Measurements from ENCODE around the gene MTG1.
"Not testable (repeated sequence)": the region's sequence is repeated elsewhere in the genome, so short reads cannot be mapped to it uniquely, and the experiment has no call there.

The MTG1 gene

DNA sequence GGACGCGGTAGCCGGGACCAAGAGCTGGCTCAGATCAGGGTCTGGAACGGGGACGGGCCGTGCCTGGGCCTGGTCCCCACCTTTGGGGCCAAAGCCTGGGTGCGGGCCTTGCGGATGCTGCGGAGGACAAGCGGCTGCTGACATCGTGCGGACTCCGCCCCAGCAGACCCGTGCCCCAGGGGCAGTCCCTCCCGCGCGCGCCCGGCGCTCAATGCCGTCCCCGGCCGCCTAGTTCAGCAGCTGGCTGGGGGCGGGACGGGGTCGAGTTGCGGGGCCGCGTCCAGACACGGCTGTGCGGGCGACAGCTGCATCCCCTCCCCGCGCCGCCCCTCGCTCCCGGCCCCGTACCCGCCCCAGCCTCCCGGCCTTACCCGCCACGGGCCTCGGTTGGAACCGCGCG lies 30.1 kb downstream of the MTG1 start:
- DNase-seq (ENCODE audit: low read depth) = not testable (repeated sequence)

DNA sequence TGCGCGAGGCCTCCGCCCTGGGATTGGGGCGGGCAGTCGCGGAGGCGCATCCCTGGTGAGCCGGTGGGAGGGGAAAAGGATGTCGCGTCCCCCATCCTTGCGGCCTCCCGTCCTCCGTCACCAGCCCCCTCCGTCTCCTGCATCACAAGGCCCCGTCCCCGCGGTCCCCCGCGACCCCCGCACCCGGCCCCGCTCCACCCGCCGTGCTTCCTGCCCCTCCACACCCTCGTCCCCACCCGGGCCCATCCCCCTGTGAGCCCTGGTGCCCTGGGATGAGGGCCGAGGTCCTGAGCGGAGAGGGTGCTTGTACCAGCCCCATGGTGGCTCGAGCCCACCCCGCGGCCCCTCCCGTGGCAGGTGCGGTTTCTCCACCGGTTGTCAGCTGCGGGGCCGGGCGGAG lies 30.6 kb downstream of the MTG1 start, which contains the start of gene SPRN:
TSS of gene SPRN (minus strand) at position 25 of the 400 bp plus-strand sequence. CDS start 944 bp downstream, outside the sequence.
- not testable (repeated sequence) for DNase-seq (ENCODE audit: low read depth)

GRCh38 chr10:133429571-133429970 lies 35.6 kb downstream of the MTG1 start:
- DNase-seq (ENCODE audit: low read depth) = not testable (repeated sequence)

GRCh38 chr10:133431888-133432613 lies 38.1 kb downstream of the MTG1 start:
- not testable (repeated sequence) for DNase-seq (ENCODE audit: low read depth)

DNA sequence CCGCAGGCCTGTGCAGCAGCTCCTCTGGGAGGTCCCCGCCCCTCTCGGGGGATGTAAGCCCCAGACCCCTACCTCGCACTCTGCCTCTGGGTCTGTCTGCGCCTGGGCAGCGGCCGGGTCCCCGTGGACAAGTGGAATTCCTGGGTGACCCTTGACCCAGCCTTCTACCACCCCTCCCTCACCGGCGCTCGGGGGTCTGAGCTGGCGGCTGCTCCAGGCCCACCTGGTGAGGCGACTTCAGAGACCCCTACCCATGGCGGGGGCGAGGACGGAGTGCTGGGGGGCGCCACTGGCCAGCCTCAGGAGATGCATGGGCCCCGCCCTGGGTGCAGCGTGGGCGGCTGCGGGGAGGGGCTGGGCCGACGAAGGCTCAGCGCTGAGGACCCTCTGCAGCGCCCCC lies 38.8 kb downstream of the MTG1 start:
- not testable (repeated sequence) for DNase-seq (ENCODE audit: low read depth)

DNA sequence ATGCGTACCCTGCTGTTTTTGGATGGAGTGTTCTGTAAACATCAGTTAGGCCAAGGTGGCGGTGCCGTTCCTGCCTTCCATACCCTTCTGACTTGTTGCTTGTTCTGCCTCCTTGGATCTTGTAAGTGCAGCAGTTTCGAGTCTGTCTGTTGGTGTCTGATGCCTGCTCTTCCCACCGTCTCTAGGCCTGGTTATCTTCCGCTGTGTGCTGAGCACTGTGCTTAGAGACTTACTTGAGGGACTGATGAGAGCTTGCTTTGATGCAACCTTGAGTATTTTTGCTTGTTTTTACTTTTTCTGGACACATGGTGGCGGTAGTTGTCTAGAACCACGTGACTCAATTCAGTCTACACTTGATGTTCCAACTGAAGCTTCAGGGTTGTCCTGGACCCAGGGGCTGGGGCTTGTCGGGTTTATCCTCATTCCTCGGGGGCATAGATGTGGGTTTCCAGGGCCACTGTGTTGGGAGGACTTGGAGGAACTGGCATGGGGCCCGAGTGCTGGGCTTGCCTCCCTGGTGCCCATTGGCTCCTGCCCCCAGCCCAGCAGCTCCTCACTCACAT lies 44.8 kb downstream of the MTG1 start:
- DNase-seq (ENCODE audit: low read depth) = no peak

- no peak for DNase-seq (ENCODE audit: low read depth)
These were observed 45.8 kb downstream of the MTG1 start for GRCh38 chr10:133439517-133440461.

DNA sequence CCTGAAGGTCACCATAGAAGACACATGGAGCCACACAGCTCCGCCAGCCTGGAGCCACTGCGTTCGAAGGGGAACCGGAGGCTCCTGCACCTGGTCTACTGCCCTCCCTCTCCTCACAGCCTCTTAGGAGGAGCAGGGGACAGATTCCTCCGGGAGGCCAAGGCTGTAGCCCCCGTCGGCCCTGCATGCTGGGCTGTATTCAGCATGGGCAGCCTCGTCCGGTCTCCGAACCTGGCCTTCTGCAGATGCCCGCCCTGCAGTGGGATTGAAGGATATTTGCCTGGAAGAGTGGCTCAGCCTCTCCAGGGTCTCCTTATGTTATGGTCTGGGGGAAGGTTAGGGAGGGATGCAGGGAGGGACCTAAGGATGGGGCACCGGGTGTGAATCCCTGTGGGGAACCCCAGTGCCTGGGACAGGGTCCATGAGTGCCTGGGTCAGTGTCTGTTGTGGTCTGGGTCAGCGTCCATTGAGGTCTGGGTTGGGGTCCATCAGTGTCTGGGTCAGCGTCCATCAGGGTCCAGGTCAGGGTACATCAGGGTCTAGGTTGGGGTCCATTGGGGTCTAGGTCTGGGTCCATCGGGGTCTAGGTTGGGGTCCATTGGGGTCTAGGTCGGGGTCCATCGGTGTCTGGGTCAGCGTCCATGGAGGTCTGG lies 46.8 kb downstream of the MTG1 start:
- no peak for DNase-seq (ENCODE audit: low read depth)

DNA sequence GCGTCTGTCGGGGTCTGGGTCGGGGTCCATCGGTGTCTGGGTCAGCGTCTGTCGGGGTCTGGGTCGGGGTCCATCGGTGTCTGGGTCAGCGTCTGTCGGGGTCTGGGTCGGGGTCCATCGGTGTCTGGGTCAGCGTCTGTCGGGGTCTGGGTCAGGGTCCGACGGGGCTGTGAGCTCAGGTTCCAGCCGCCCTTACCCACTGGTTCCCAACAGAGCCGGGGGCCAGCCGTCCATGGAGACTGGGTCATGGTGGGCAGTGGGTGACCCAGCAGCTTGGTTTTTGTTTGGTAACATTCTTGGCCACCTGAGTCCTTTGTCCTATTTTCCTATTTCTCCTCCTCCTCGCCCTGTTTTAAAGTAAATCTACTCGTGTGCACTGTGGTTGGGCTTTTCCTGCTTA lies 47.4 kb downstream of the MTG1 start:
- not testable (repeated sequence) for DNase-seq (ENCODE audit: low read depth)

DNA sequence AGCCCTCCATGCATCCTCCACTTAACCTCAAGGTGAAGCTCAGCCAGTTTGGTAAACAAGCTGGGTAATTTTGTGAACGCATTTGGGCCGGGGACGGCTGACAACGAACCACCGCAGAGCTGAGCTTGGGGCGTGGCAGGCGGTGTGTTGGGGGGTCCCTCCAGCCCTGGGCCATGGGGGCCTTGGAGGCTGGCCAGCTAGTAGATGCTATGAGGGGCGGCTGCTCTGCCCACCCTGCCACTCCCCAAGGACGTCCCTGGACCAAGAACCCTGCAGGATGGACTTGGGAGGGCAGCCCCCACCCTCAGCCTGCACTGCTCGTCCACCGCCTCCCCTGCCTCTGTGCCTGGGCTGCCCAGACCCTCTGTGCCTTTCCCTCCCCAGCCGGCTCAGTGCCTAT lies 47.8 kb downstream of the MTG1 start:
- DNase-seq (ENCODE audit: low read depth) = no peak

DNA sequence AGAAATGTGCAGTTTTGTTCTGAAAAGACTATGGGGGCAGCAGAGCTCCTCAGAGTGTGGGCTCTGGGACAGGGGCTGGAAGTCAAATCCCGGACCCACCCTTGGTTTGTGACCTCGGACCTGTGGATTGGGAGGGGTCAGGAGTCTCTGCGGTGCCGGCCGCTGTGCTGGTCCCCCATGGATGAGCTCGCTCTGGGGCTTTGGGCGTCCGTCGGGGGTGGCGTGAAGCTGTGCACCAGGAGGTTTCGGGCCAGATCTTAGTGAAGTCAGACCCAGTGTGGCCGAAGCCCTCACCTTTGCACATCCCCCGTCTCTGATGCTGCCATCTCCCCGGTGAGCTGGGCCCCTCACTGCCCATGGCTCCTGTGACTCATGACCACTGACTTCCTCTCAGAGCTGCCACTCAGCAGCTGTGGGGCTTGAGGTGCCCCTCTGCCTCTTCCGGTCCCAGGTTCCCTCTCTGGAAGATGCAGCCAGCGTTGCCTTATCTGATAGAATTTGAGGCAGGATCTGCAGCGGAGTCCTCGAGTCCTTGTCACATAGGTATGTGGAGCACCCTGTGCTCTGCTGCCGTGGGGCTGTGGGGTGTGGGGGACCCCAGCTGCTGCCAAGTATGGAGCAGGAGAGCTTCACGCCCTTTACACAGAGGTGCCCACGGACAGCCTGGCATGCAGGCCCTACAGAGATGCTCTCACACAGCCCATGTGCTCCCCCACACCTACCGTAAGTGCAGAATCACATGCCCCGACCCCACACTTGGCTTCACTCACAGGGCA lies 48.4 kb downstream of the MTG1 start:
- no peak for DNase-seq (ENCODE audit: low read depth)

GRCh38 chr10:133442967-133443924 lies 49.3 kb downstream of the MTG1 start:
- no peak for DNase-seq (ENCODE audit: low read depth)

DNA sequence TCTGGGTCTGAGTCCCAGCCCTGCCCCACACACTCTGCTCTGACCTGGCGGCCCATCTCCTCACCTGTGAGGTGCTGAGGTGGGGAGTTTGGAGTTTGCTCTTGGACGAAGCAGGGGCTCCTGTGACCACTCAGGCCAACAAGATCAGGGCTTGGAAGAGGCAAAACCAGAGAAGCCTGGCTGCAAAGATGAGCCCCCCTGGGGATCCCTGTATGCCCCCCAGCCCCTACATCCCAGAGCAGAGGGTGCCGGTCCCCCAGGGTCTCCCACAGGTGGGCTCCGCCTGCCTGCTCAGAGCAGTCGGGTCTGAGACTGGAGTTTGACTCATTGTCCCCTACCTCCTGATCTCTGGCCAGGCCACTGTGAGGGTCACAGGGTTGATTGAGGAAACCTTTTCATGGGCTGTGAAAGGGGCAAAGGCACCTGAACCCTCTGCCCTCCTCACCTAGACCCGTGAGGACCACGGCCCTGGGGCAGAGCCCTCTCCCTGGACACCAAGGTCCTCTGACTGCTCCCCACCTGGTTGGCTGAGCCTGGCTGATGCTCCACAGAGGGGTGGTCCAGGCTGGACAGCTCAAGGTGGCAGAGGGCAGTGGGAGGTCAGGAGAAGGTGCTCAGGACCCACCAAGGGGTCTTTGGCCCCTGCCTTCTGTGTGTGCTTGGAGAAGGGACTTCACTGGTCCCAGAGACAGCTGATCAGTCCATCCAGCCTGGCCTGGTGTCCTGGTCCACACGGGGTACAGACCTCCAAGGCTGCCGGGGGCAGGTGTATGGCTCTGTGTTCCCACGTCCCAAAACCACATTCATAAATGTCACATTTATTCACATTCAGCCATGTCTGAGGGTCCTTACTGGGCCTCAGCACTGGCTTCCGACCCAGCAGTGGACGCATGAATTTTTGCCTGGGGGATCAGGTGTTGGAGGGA lies 50.6 kb downstream of the MTG1 start:
- DNase-seq (ENCODE audit: low read depth) = no peak

DNA sequence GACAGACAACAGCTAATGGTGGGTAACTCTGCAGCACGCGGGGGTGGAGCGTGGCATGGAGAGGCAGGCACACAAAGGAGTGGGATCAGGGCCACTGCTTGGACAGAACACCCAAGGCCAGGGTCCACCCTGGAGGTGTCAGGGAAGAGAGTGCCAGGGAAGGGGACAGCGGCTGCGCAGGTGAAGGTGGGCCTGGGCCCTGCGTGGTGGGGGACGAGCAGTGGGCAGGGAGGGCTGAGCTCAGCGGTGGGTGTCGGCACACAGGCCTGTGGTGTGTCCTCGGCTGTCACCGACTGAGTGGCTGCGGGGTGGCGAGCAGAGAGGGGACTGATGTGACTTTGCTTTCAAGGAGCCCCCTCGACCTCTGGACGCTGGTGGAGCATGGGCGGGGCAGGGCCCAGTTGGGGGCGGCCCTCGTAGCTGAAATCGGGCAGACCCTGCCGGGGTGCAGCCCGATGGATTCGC lies 51.3 kb downstream of the MTG1 start:
- no peak for DNase-seq (ENCODE audit: low read depth)

DNA sequence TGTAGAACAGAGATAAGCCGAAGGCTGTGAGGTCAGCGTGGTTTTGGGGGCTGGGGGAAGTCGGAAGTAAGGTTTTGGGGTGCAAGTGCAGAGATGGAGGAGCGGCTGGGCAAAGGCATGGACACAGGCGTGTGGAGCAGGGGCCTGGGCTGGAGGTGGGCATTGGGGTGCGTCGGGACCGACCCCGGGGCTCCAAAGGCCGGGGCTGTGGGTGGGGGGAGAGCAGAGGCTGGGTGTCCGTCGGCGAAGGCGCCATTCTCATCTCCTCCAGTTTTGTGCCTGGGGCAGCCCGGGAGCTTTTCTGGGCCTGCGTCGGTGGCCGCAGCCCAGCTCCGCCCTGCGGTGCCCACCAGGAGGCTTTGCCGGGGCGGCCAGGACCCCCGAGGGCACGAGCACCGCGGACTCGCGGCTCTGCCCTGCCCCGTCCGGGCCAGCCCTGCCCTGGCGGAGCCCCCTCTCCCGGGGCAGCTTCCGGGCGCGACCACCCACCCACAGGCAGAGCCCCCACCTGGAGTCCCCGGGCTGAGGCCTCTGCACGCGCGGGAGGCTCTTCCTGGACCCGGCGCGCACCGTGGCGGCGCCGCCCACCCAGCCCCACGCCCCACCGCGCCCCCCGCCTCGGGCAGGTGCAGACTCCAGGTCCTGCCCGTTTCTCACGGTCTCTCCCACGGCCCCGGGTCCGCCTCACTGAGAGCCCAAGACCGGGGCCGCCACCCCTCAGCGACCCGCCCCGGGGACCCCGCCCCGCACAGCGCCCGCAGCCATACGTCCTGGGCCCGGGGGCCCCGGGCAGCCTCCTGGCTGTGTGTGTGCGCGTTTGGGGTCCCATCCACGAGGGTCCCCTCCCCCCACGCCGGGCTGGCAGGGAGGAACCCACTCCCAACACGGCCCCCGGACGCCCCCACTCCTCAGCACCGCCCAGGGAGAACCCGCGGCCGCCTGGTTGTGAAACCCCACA lies 52.1 kb downstream of the MTG1 start:
- no peak for DNase-seq (ENCODE audit: low read depth)

GRCh38 chr10:133446979-133447378 lies 53.0 kb downstream of the MTG1 start:
- DNase-seq (ENCODE audit: low read depth) = no peak

- no peak for DNase-seq (ENCODE audit: low read depth)
These were observed 54.2 kb downstream of the MTG1 start for GRCh38 chr10:133448120-133448519.

GRCh38 chr10:133451346-133451745 lies 57.4 kb downstream of the MTG1 start:
- DNase-seq (ENCODE audit: low read depth) = no peak
